Right lobe of liver (tissue), 6 donors: ENCODE data around the gene FERD3L. TPM values are rescaled to one million over a fixed set of nuclear protein-coding genes. Genes with fewer than 3 reads are reported as not detected.

Experiments
- ATAC-seq, 4 donors: fragments of 200-7000 bp; cut with Tn5 transposase; one replicate each; pipeline ENCODE4 v1.9.1; 2020; ENCODE audit warnings: mild to moderate bottlenecking in 4 of 4, moderate library complexity in 4 of 4
- DNase-seq, 3 donors: peaks; one replicate each; pipeline ENCODE4 v3.0.0-alpha.2; 2020
- H3K27ac ChIP-seq, 3 donors: fragments of 200-600 bp; one replicate each; pipeline ENCODE4 v1.8.0; 2022
- H3K27me3 ChIP-seq, 2 donors: fragments of 200-600 bp; one replicate each; pipeline ENCODE4 v1.8.0; 2022
- H3K36me3 ChIP-seq, 4 donors: fragments of 200-600 bp; sonication (generic) in 1 of 4; one replicate each; pipeline versions ENCODE4 v1.5.1 to v1.8.0; 2017 to 2022; ENCODE audit warnings: control low read depth in 1 of 4
- H3K4me1 ChIP-seq, 4 donors: fragments of 200-600 bp; sonication (generic) in 1 of 4; one replicate each; pipeline versions ENCODE4 v1.5.1 to v1.8.0; 2017 to 2022; ENCODE audit warnings: control low read depth in 1 of 4
- H3K4me3 ChIP-seq, 3 donors: fragments of 200-600 bp; one replicate each; pipeline ENCODE4 v1.8.0; 2022
- H3K9me3 ChIP-seq, 4 donors: fragments of 200-600 bp; sonication (generic) in 1 of 4; one replicate each; pipeline versions ENCODE4 v1.5.1 to v1.8.0; 2017 to 2022; ENCODE audit warnings: control low read depth in 1 of 4
- CTCF ChIP-seq, 4 donors: fragments of 200-600 bp in 3 of 4; fragments of 450-650 bp in 1 of 4; IDR thresholded peaks; one replicate each; pipeline versions ENCODE4 v1.5.1 to v1.8.0; 2016 to 2022; ENCODE audit warnings: antibody characterized with exemption in 4 of 4, mild to moderate bottlenecking in 2 of 4
- POLR2A ChIP-seq: fragments of 450-650 bp; IDR thresholded peaks from one replicate; pipeline ENCODE4 v1.6.1; 2017; ENCODE audit warnings: antibody characterized with exemption, mild to moderate bottlenecking
- WGBS: methylation state at CpG from one replicate; pipeline ENCODE4 v1.1.6; 2018; ENCODE audit warnings: low coverage, low lambda C conversion rate; ENCODE audit not compliant: insufficient coverage; ENCODE audit errors: missing lambda C conversion rate; 5-methylcytosine and 5-hydroxymethylcytosine counted together
- intact Hi-C, 2 donors: fragments of 100-400 bp; cut with DNase I; formaldehyde crosslinking; loops; one replicate each; pipeline versions ENCODE4 v1.11.2 to v1.14.1; 2022
- total RNA-seq, 6 experiments: library from RNA; depleted of rRNA in 2 of 6; stranded (reverse); fragments of >200 nt in 2 of 6; fragmentation: NEBNext Ultra II Directional in 3 of 6; extraction: Animal tissue kit (Norgen Biotek cat#: 25700) in 3 of 6; gene quantifications; one replicate each; pipeline versions ENCODE4 v1.1.0 to v1.2.4, GENCODE V29; 2016 to 2023
- donor health status: DM: no; HTN: yes; CAD: no.
- donor health status: DM: no; HTN: no; CAD: no.
- donor health status: DM: no; HTN: no; CAD: no.
- donor health status: DM: no; HTN: yes; CAD: no.
- donor health status: DM: no; HTN: yes; CAD: no.

The FERD3L gene
- total RNA-seq, 6 experiments from 2014 or later = not detected

- no peak for ATAC-seq
- Histone ChIP-seq H3K27me3 (no peaks in the 10 kb centered on the region), H3K9me3 (no peaks in the 10 kb centered on the region), H3K4me3 (no peak overlapping the region), H3K36me3 (no peaks in the 10 kb centered on the region), H3K4me1 (no peaks in the 10 kb centered on the region), H3K27ac (no peak overlapping the region)
- TF ChIP-seq CTCF (IDR thresholded peaks at IDR 0.05) (no peak), POLR2A (no peak)
- WGBS = 28% methylated on average over 3 of the region's 3 CpGs
- intact Hi-C loops = no loop called here
- no peak for DNase-seq
These were observed 30.0 kb upstream of the FERD3L start for GRCh38 chr7:19175241-19175640.

GRCh38 chr7:19161671-19162070 is 16.4 kb upstream of the FERD3L start:
- ATAC-seq (no peak), DNase-seq (no peak)
- Histone ChIP-seq H3K4me1 (no peaks in the 10 kb centered on the region), H3K27ac (no peak overlapping the region), H3K27me3 (no peaks in the 10 kb centered on the region), H3K9me3 (no peaks in the 10 kb centered on the region), H3K36me3 (no peaks in the 10 kb centered on the region), H3K4me3 (no peak overlapping the region)
- intact Hi-C loops = no loop called here
- WGBS = 42% methylated on average over 3 of the region's 3 CpGs
- TF ChIP-seq CTCF (IDR thresholded peaks at IDR 0.05) (no peak), POLR2A (no peak)

- TF ChIP-seq CTCF (IDR thresholded peaks at IDR 0.05) (no peak), POLR2A (no peak)
- Histone ChIP-seq H3K4me1 (no peaks in the 10 kb centered on the region), H3K27me3 (no peaks in the 10 kb centered on the region), H3K9me3 (no peaks in the 10 kb centered on the region), H3K4me3 (no peak overlapping the region), H3K36me3 (no peaks in the 10 kb centered on the region), H3K27ac (no peak overlapping the region)
- intact Hi-C loops = no loop called here
- DNase-seq = no peak
- WGBS = 4% methylated on average over 4 of the region's 4 CpGs
- ATAC-seq = no peak
These were observed 1.5 kb upstream of the FERD3L start for GRCh38 chr7:19146699-19147098.

GRCh38 chr7:19145434-19146115 is 354 bp upstream of the FERD3L start:
- no peaks in the 10 kb centered on the region for H3K27me3 ChIP-seq
- ATAC-seq = no peak
- TF ChIP-seq POLR2A = no peak
- no peak for TF ChIP-seq CTCF (IDR thresholded peaks at IDR 0.05)
- WGBS = 3% methylated on average over 19 of the region's 19 CpGs
- H3K27ac ChIP-seq = no peak overlapping the region
- H3K4me3 ChIP-seq = no peak overlapping the region
- intact Hi-C loops = no loop called here
- H3K4me1 ChIP-seq = no peaks in the 10 kb centered on the region
- H3K36me3 ChIP-seq = no peaks in the 10 kb centered on the region
- DNase-seq = no peak
- H3K9me3 ChIP-seq = no peaks in the 10 kb centered on the region
